ENCODE measurements around the gene ETV6. TPM values are rescaled to one million over a fixed set of nuclear protein-coding genes. Genes with fewer than 3 reads are reported as not detected.
A peak's percentile ranks its signal among the peaks of the same experiment; 100 is the strongest.
"Not testable (repeated sequence)": the region's sequence is repeated elsewhere in the genome, so short reads cannot be mapped to it uniquely, and the experiment has no call there.

Gene ETV6
- total RNA-seq, 2 donors from 2014 or later, result 45.9 to 49.0 TPM

GRCh38 chr12:11897923-11898322 lies 248.4 kb downstream of the ETV6 start:
- no peak for ATAC-seq (replicated peaks)
- peaks cover 20% of the 10 kb centered on the region for H3K36me3 Mint-ChIP-seq (ENCODE audit: low read depth)
- H3K4me3 Mint-ChIP-seq, result no peak overlapping the region
- H3K27ac Mint-ChIP-seq, result no peak overlapping the region
- peaks cover 8% of the 10 kb centered on the region for H3K4me1 Mint-ChIP-seq
- no peaks in the 10 kb centered on the region for H3K9me3 Mint-ChIP-seq
- H3K27me3 Mint-ChIP-seq, result no peaks in the 10 kb centered on the region

- Mint-ChIP-seq H3K4me1 (peaks cover 22% of the 10 kb centered on the region), H3K4me3 (peak overlapping the region; percentile 72), H3K27ac (peak overlapping the region; percentile 88), H3K9me3 (peaks cover 5% of the 10 kb centered on the region), H3K36me3 (ENCODE audit: low read depth) (no peaks in the 10 kb centered on the region), H3K27me3 (no peaks in the 10 kb centered on the region)
- peak; percentile 90 for ATAC-seq (replicated peaks)
Measured at GRCh38 chr12:11901701-11902524, 252.4 kb downstream of the ETV6 start.

- peak overlapping the region; percentile 88 for H3K27ac Mint-ChIP-seq
- H3K9me3 Mint-ChIP-seq, result peaks cover 5% of the 10 kb centered on the region
- ATAC-seq (replicated peaks), result peak; percentile 61
- no peaks in the 10 kb centered on the region for H3K27me3 Mint-ChIP-seq
- peak overlapping the region; percentile 72 for H3K4me3 Mint-ChIP-seq
- H3K4me1 Mint-ChIP-seq, result peaks cover 22% of the 10 kb centered on the region
- H3K36me3 Mint-ChIP-seq (ENCODE audit: low read depth), result no peaks in the 10 kb centered on the region
Measured at GRCh38 chr12:11902525-11902875, 253.0 kb downstream of the ETV6 start.

GRCh38 chr12:11904124-11904523 lies 254.7 kb downstream of the ETV6 start:
- H3K27ac Mint-ChIP-seq, result peak overlapping the region; percentile 88
- peaks cover 5% of the 10 kb centered on the region for H3K9me3 Mint-ChIP-seq
- no peaks in the 10 kb centered on the region for H3K36me3 Mint-ChIP-seq (ENCODE audit: low read depth)
- H3K4me1 Mint-ChIP-seq, result peaks cover 22% of the 10 kb centered on the region
- ATAC-seq (replicated peaks), result no peak
- H3K4me3 Mint-ChIP-seq, result peak overlapping the region; percentile 72
- no peaks in the 10 kb centered on the region for H3K27me3 Mint-ChIP-seq

- H3K4me3 Mint-ChIP-seq, result peak overlapping the region; percentile 15
- H3K9me3 Mint-ChIP-seq, result peaks cover 10% of the 10 kb centered on the region
- H3K36me3 Mint-ChIP-seq (ENCODE audit: low read depth), result no peaks in the 10 kb centered on the region
- H3K4me1 Mint-ChIP-seq, result peaks cover 15% of the 10 kb centered on the region
- no peaks in the 10 kb centered on the region for H3K27me3 Mint-ChIP-seq
- H3K27ac Mint-ChIP-seq, result peak overlapping the region; percentile 37
- ATAC-seq (replicated peaks), result no peak
Measured at GRCh38 chr12:11905534-11905933, 256.1 kb downstream of the ETV6 start.

- Mint-ChIP-seq H3K4me1 (peaks cover 14% of the 10 kb centered on the region), H3K9me3 (peaks cover 10% of the 10 kb centered on the region), H3K4me3 (peak overlapping the region; percentile 15), H3K27ac (peak overlapping the region; percentile 37), H3K36me3 (ENCODE audit: low read depth) (no peaks in the 10 kb centered on the region), H3K27me3 (no peaks in the 10 kb centered on the region)
- no peak for ATAC-seq (replicated peaks)
Measured at GRCh38 chr12:11906286-11906935, 256.9 kb downstream of the ETV6 start.

GRCh38 chr12:11907625-11908024 lies 258.2 kb downstream of the ETV6 start:
- Mint-ChIP-seq H3K9me3 (peaks cover 14% of the 10 kb centered on the region), H3K4me1 (peaks cover 14% of the 10 kb centered on the region), H3K27me3 (no peaks in the 10 kb centered on the region), H3K36me3 (ENCODE audit: low read depth) (no peaks in the 10 kb centered on the region), H3K27ac (no peak overlapping the region), H3K4me3 (no peak overlapping the region)
- no peak for ATAC-seq (replicated peaks)

- not testable (repeated sequence) for ATAC-seq (replicated peaks); H3K4me3 Mint-ChIP-seq; H3K27ac Mint-ChIP-seq; H3K4me1 Mint-ChIP-seq; H3K27me3 Mint-ChIP-seq; H3K36me3 Mint-ChIP-seq (ENCODE audit: low read depth)
- H3K9me3 Mint-ChIP-seq, result peaks cover 14% of the 10 kb centered on the region
Measured at GRCh38 chr12:11909406-11909805, 259.9 kb downstream of the ETV6 start.

GRCh38 chr12:11916113-11916512 lies 266.6 kb downstream of the ETV6 start:
- H3K4me1 Mint-ChIP-seq, result no peaks in the 10 kb centered on the region
- no peaks in the 10 kb centered on the region for H3K36me3 Mint-ChIP-seq (ENCODE audit: low read depth)
- ATAC-seq (replicated peaks), result no peak
- H3K27ac Mint-ChIP-seq, result peak overlapping the region; percentile 20
- no peaks in the 10 kb centered on the region for H3K27me3 Mint-ChIP-seq
- peaks cover 4% of the 10 kb centered on the region for H3K9me3 Mint-ChIP-seq
- no peak overlapping the region for H3K4me3 Mint-ChIP-seq

GRCh38 chr12:11916771-11917170 lies 267.3 kb downstream of the ETV6 start:
- no peak overlapping the region for H3K27ac Mint-ChIP-seq
- peak; percentile 39 for ATAC-seq (replicated peaks)
- H3K4me1 Mint-ChIP-seq, result no peaks in the 10 kb centered on the region
- H3K4me3 Mint-ChIP-seq, result no peak overlapping the region
- peaks cover 4% of the 10 kb centered on the region for H3K9me3 Mint-ChIP-seq
- H3K27me3 Mint-ChIP-seq, result no peaks in the 10 kb centered on the region
- no peaks in the 10 kb centered on the region for H3K36me3 Mint-ChIP-seq (ENCODE audit: low read depth)

GRCh38 chr12:11917501-11917900 lies 268.0 kb downstream of the ETV6 start:
- Mint-ChIP-seq H3K4me1 (peaks cover 5% of the 10 kb centered on the region), H3K9me3 (no peaks in the 10 kb centered on the region), H3K27ac (no peak overlapping the region), H3K27me3 (no peaks in the 10 kb centered on the region), H3K36me3 (ENCODE audit: low read depth) (no peaks in the 10 kb centered on the region), H3K4me3 (no peak overlapping the region)
- ATAC-seq (replicated peaks), result no peak

GRCh38 chr12:11920231-11920630 lies 270.8 kb downstream of the ETV6 start:
- H3K36me3 Mint-ChIP-seq (ENCODE audit: low read depth), result no peaks in the 10 kb centered on the region
- H3K9me3 Mint-ChIP-seq, result no peaks in the 10 kb centered on the region
- H3K4me3 Mint-ChIP-seq, result no peak overlapping the region
- no peak for ATAC-seq (replicated peaks)
- peaks cover 7% of the 10 kb centered on the region for H3K4me1 Mint-ChIP-seq
- no peaks in the 10 kb centered on the region for H3K27me3 Mint-ChIP-seq
- H3K27ac Mint-ChIP-seq, result no peak overlapping the region

- Mint-ChIP-seq H3K36me3 (ENCODE audit: low read depth) (no peaks in the 10 kb centered on the region), H3K9me3 (no peaks in the 10 kb centered on the region), H3K27ac (peak overlapping the region; percentile 66), H3K4me1 (peaks cover 7% of the 10 kb centered on the region), H3K4me3 (peak overlapping the region; percentile 44), H3K27me3 (no peaks in the 10 kb centered on the region)
- peak; percentile 24 for ATAC-seq (replicated peaks)
Measured at GRCh38 chr12:11922361-11922760, 272.9 kb downstream of the ETV6 start.

- Mint-ChIP-seq H3K27me3 (no peaks in the 10 kb centered on the region), H3K27ac (peak overlapping the region; percentile 66), H3K4me1 (peaks cover 7% of the 10 kb centered on the region), H3K4me3 (peak overlapping the region; percentile 44), H3K36me3 (ENCODE audit: low read depth) (no peaks in the 10 kb centered on the region), H3K9me3 (no peaks in the 10 kb centered on the region)
- no peak for ATAC-seq (replicated peaks)
Measured at GRCh38 chr12:11923067-11923466, 273.6 kb downstream of the ETV6 start.

- no peak for ATAC-seq (replicated peaks)
- H3K4me3 Mint-ChIP-seq, result no peak overlapping the region
- no peaks in the 10 kb centered on the region for H3K36me3 Mint-ChIP-seq (ENCODE audit: low read depth)
- H3K27ac Mint-ChIP-seq, result no peak overlapping the region
- H3K4me1 Mint-ChIP-seq, result peaks cover 8% of the 10 kb centered on the region
- H3K27me3 Mint-ChIP-seq, result no peaks in the 10 kb centered on the region
- no peaks in the 10 kb centered on the region for H3K9me3 Mint-ChIP-seq
Measured at GRCh38 chr12:11927286-11927935, 277.9 kb downstream of the ETV6 start.
